Posterior cingulate gyrus (tissue), 11 donors: Measurements from ENCODE around the gene CYP2J2.
"Not testable (repeated sequence)": the region's sequence is repeated elsewhere in the genome, so short reads cannot be mapped to it uniquely, and the experiment has no call there.

ENCODE experiments used
- DNase-seq, 10 donors: peaks; one replicate each; pipeline versions ENCODE4 v3.0.0 to v3.0.0-alpha.2; 2020 to 2021; ENCODE audit warnings: mixed read lengths in 3 of 10
- intact Hi-C: fragments of 100-400 bp; cut with DNase I; formaldehyde crosslinking; loops from one replicate; pipeline ENCODE4 v1.15.1; 2023

CYP2J2 gene

GRCh38 chr1:59926381-59927123 lies at the start of gene CYP2J2:
Gene CYP2J2 (minus strand): TSS chr1:59926773. CDS start chr1:59926746, 27 bp downstream.
- DNase-seq = peak; percentile 59 to 95 (median 76)
- intact Hi-C loops = no loop called here

GRCh38 chr1:59973719-59974118 lies 47.1 kb upstream of the CYP2J2 start:
- intact Hi-C loops = loop anchor here (10.0 kb wide), 1 partner anchor 1071 kb away; no protein-coding TSS in a partner anchor
- DNase-seq = no peak

- DNase-seq = peak in 2 of 10 donors; percentile 13 to 57
- intact Hi-C loops = loop anchor here (10.0 kb wide), 1 partner anchor 1072 kb away; no protein-coding TSS in a partner anchor
Observed at GRCh38 chr1:59972216-59972927, 45.8 kb upstream of the CYP2J2 start.

GRCh38 chr1:59971464-59971911 lies 44.9 kb upstream of the CYP2J2 start:
- intact Hi-C loops = loop anchor here (10.0 kb wide), 1 partner anchor 1073 kb away; no protein-coding TSS in a partner anchor

DNA sequence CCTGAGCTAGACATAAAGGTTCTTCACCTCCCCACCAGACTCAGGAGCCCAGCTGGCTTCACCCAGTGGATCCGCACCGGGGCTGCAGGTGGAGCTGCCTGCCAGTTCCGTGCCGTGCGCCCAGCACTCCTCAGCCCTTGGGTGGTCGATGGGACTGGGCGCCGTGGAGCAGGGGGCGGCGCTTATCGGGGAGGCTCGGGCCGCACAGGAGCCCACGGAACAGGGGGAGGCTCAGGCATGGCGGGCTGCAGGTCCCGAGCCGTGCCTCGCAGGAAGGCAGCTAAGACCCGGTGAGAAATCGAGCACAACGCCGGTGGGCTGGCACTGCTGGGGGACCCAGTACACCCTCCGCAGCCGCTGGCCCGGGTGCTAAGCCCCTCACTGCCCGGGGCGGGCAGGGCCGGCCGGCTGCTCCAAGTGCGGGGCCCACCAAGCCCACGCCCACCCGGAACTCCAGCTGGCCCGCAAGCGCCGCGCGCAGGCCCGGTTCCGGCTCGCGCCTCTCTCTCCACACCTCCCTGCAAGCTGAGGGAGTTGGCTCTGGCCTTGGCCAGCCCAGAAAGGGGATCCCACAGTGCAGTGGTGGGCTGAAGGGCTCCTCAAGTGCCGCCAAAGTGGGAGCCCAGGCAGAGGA lies 43.1 kb upstream of the CYP2J2 start:
- DNase-seq = not testable (repeated sequence)
- intact Hi-C loops = loop anchor here (10.0 kb wide), 1 partner anchor 1075 kb away; no protein-coding TSS in a partner anchor

More at GRCh38 chr1:59971464-59971911, 44.9 kb upstream of the CYP2J2 start:
- peak; percentile 64 to 97 (median 82) for DNase-seq

- DNase-seq, intact Hi-C loops: not testable (repeated sequence)
Observed at GRCh38 chr1:59968746-59969145, 42.2 kb upstream of the CYP2J2 start.

DNA sequence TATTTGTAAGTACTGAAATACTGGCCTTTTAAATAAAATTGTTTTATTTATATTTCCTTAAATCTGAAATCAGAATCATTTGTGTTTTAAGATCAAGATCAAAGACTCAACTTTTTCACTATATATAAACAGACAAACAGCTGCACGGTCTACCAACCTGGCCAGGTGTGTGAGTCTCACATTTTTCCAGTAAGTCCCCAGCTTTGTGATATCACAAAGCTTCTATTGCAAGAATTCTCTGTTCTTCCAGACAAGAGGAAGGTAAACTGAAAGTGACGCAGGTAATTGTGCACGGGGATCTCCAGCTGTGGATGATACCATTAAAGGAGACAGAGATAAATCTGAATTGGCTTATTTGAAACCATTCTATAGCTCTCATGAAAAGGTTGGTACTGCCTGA lies 41.2 kb upstream of the CYP2J2 start:
- no peak for DNase-seq
- intact Hi-C loops = no loop called here

DNA sequence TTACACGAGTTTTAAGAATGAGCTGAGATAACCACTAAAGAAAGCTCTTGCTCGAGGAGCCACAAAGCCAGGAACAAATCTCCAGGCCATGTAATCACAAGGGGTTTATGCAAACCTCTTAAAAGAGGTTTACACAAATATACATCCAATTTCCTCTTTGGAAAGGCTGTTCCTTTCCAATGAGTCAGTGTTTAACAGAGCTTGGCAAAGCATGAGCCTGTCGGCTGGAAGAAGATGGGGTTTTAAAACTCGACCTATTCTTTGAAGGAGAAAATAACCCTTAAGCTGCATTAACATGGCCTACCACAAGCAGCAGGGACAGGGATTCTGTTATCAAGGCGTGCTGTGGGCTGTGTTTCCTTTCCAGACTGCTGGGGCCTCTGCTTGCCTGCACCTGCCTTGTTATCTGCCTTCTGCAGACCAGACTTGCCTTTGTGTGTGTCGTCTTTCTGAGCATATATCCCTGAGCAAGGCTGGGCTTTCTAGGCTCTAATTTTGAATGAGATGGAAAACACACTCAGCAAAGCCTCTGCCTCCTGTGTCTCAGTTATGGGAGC lies 40.6 kb upstream of the CYP2J2 start:
- DNase-seq = no peak
- intact Hi-C loops = no loop called here

DNA sequence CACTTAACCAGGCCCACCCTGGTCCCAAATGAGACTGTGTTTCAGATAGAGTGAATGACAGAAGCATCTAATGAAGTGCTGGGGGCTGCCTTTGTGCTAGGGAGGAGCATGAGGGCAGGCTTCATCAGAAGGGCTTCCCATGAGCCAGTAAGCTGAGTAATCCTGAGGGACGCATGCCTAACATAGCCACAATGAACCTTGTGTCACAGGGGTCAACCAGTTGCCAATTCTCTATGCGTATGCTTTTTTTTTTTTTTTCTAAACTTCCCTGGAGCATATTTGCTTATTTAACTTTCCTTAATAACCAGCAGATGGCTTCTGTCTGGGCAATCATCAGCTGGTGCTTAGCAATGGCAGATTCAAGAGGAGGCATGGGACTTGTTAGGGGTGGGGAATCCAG lies 25.5 kb upstream of the CYP2J2 start:
- no peak for DNase-seq
- intact Hi-C loops = no loop called here

DNA sequence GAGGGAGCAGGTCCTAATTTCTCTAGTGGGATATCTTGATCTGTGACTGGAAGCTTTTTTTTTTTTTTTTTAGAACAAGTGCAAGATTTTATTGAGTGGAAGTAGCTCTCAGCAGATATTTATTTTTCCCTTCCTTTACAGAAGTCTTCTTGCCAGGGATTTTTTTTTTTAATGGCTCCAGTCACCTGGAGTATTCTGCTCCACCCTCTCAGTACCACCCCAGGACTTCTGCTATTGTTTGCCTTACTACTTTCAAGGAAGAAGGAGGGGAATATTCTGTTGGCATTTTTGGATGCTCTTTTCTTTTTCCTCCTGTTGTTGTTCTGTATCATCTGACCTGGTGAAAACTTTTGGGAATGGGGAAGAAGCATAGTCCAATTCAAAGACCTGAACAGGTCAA lies 23.1 kb upstream of the CYP2J2 start:
- DNase-seq = no peak
- intact Hi-C loops = no loop called here

- no peak for DNase-seq
- intact Hi-C loops = no loop called here
Observed at GRCh38 chr1:59948990-59949389, 22.4 kb upstream of the CYP2J2 start.

- intact Hi-C loops = loop anchor here (1.0 kb wide), 2 partner anchors 44 to 67 kb away; no protein-coding TSS in a partner anchor
- DNase-seq = peak in 9 of 10 donors; percentile 30 to 94 (median 67)
Observed at GRCh38 chr1:59947047-59947938, 20.7 kb upstream of the CYP2J2 start.

DNA sequence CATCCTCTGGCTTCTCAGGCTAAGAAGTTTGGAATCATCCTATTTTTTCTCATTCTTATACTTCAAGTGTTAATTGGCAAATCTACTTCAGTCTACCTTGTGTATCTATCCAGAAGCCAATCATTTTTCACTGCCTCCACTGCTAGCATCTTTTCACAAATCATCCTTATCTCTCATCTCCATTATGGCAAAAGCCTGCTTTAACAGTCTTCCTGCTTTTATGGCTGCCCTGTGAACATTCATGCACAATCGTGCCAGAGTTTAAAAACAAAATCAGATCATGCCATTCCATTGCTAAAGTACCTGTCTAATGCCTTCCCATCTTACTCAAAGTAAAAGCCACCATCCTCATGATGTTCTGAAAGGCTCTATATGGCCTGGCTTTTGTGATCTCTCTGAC lies 19.2 kb upstream of the CYP2J2 start:
- intact Hi-C loops = no loop called here
- DNase-seq = no peak

DNA sequence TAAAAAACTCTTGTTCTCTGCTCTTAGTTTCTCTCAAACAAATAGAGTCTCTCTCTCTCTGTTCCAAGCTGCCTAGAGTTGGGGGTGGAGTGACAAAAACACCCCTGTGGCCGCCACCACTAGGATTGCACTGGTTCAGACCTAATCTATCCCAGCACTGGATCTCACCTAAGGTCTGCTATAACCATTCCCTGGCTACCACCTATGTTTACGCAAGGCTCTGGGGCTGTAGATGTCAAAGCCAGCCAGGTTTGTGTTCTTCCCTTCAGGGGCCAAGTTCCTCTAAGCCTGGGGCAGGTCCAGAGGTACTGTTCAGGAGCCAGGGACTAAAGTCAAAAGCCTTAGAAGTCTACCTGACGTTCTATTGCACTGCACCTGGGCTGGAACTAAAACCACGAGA lies 12.8 kb upstream of the CYP2J2 start:
- intact Hi-C loops = no loop called here
- no peak for DNase-seq

DNA sequence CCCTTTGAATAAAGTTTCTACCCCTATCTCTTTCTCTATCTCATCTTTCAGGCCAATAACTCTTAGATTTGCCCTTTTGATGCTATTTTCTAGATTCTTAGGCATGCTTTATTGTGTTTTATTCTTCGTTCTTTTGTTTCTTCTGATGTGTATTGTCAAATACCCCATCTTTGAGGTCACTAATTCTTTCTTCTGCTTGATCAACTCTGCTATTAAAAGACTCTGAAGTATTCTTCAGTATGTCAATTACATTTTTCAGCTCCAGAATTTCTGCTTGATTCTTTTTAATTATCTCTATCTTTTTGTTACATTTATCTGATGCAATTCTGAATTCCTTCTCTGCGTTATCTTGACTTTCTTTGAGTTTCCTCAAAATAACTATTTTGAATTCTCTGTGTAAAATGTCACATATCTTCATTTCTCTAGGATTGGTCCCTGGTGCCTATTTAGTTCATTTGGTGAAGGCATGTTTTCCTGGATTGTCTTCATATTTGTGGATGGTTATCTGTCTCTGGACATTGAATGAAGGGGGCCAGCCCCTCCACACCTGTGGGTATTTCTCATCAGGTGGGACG lies 11.2 kb upstream of the CYP2J2 start:
- intact Hi-C loops = no loop called here
- no peak for DNase-seq

- intact Hi-C loops = no loop called here
- DNase-seq = no peak
Observed at GRCh38 chr1:59936358-59936821, 9.8 kb upstream of the CYP2J2 start.

DNA sequence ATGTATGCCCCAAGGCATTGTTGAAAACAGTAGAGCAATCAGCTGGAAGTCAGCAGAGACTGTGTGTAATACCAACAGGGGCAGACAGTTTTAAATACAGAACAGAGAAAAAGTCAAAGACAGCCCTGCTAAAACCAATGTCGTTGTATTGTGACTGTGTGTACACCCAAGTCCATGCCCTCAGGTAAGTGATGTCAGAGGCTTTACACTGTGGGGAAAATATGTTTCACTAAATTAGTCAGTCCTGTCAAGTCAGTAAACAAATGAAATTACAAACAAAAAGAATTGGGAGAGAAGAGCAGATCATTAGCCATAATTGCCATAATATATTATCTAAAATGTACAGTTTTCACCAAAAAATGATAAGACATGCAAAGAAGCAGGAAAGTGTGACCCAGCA lies 2.4 kb upstream of the CYP2J2 start:
- intact Hi-C loops = no loop called here

GRCh38 chr1:59927213-59927612 lies 640 bp upstream of the CYP2J2 start:
- no peak for DNase-seq
- intact Hi-C loops = no loop called here

More for the DNA sequence above, 2.4 kb upstream of the CYP2J2 start:
- no peak for DNase-seq

- intact Hi-C loops = no loop called here
- DNase-seq = no peak
Observed at GRCh38 chr1:59924653-59925052, 1.9 kb downstream of the CYP2J2 start.
